SIG-M5 (cell line): ENCODE results near the gene RFX2.
"Not testable (repeated sequence)": the region's sequence is repeated elsewhere in the genome, so short reads cannot be mapped to it uniquely, and the experiment has no call there.

ENCODE experiments used
- DNase-seq: peaks from one replicate; lab custom pipeline; 2025; lab: John Stamatoyannopoulos, UW

The RFX2 gene

DNA sequence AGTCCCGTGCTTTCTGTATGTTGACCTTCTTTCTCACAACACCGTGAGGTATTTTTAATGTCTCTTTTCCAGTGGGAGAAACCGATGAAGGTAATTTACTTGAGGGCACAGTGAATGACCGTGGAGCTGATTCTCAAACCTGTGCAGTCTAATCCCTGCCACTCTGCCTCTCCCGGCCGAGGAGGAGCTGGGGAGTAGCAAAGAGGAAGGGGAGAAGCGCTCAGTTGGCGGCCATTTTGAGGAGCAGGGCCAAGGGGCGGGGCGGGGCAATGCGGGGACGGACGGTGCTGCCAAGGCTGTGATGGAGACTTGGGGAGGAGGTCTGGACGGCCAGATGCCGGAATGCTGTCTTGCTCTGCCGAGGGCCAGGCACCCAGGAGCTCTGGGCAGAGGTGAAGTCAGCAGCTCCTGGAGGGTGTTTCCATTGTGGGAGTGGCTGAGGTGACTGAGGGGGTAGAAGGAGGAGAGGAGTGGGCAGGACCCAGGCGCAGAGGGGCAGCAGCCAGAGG, 120.0 kb downstream of the RFX2 start:
- DNase-seq, result no peak

DNA sequence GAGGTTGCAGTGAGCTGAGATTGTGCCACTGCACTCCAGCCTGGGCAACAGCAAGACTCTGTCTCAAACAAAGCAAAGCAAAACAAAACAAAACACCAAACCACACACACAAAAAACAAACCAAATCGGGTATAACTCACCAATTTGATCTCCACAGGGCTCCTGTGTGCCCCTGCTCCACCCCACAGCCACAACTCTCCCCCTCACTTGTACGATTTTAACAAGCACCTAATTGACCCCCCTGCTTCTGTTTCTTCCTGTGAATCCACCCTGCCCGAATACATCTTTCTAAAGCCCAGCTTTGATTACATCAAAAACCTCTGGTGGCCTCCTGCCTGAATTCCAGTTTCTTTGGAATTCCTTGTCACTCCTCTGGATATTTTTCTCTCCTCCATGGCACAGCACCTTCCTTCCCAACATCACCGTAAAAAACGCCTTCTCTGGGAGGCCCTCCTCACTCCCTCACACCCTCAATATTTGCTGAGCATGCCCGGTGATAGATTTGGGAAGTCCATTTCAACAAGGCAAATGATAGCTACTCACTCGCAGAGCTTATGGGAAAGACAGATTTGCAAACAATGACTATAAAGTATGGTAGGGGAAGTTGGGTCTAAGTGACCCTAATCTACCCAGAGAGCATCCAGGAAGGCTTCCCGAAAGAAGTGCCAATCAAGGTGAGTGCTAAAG, 120.8 kb downstream of the RFX2 start:
- no peak for DNase-seq

DNA sequence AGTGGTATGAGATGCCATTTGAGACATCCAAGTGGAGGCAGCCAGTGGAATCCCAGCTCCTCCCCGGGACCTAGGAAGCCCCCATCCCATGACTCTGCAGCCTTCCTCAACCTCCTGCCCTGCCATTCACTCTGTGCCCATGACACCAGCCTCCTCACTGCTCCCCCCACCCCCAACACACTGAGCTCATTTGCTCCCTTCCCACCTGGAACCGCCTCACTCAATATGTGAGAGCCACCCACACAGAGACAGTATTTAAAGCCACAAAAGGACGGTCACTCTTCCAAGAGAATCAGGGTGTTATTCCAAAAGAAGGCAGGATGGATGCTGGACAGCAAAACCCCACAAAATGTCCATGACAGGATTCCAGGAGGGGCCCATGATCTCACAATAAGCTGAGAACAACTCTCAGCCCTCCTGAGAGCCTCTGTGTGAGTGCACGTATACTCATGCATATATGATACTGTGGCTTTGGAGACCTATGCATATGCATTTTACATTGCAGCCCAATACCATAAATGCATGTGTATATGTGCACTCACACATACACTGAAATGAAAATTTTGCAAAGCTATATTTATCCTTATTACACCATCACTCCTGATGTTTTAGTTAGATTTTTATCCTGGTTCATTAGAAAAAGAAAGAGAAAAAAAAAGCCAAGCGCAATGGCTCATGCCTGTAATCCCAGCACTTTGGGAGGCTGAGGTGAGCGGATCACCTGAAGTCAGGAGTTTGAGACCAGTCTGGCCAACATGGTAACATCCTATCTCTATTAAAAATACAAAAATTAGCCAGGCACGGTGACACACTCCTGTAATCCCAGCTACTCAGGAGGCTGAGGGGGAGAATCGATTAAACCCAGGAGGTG, 121.5 kb downstream of the RFX2 start:
- DNase-seq, result no peak

DNA sequence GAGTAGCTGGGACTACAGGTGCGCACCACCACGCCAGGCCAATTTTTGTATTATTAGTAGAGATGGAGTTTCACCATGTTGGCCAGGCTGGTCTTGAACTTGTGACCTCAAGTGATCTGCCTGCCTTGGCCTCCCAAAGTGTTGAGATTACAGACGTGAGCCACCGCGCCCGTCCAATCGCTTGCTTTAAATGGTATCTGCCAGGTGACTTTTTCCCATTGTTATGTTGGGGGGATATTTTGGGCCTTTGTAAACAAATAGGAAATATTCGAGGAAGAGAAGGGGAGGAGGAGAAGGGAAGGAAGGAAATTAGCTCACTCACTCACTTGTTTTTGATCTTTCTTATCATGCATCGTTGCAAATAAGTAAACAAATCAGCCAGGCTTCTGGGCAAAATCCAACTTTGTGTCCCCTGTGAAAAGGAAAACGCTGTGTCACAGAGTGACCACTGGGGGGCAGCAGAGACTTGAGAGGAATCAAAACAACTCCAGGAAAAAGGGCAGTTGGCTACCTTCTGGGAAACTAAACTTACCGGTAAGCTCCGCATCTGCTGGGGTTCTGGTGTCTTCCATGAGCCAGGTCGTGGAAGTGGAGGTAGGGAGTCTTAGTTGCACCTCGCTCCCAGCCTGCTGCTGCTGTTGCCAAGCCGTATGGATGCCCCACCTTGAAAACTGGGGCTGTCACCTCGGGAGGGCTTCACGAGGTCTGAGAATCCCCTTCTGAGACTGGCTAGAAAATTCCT, 123.1 kb downstream of the RFX2 start:
- peak; percentile 13 for DNase-seq

DNA sequence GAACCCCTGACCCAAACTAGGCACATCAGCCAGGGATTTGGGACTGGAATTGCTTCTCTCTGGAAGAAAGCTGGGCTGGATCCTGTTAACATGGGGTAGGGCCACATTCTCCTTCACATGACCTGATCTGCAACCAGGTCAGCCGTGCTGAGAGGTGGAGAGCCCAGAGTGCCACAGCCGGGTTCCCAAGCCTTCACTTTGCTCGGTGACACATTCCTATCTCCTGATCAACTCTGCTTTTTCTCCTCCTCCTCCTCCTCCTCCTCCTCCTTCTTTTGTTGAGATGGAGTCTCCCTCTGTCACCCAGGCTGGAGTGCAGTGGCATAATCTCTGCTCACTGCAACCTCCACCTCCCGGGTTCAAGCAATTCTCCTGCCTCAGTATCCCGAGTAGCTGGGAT, 124.5 kb downstream of the RFX2 start:
- not testable (repeated sequence) for DNase-seq

DNA sequence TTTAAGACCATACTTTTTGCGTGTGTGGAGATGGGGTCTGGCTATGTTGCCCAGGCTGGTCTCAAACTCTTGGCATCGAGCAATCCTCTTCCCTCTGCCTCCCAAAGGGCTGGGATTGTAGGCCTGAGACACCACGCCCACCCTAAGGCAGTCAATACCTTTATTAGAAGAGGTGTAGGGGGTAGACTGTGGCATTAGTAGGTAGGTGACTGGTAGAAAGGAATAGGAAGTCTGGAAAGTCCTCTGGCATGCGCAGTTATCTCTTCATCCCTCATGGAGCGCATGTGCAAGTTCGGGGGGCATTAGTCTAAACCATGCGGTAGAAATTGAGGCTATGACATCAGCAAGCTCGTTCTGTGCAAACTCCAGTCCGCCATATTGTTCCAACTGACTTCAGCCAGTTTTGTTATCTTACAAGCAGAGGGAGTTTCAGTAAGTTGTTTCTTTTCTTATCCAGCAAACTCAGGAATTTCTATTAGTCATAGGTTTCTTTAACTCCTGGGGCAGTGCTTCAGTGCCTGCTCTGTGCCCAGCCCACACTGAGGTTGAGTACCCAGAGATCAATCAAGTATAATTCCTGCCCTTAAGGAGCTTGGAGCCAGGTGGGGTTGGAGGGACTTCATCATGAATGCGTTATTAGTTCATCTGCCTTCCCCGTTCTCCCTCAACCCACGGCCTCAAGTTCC, 125.1 kb downstream of the RFX2 start:
- DNase-seq, result no peak

DNA sequence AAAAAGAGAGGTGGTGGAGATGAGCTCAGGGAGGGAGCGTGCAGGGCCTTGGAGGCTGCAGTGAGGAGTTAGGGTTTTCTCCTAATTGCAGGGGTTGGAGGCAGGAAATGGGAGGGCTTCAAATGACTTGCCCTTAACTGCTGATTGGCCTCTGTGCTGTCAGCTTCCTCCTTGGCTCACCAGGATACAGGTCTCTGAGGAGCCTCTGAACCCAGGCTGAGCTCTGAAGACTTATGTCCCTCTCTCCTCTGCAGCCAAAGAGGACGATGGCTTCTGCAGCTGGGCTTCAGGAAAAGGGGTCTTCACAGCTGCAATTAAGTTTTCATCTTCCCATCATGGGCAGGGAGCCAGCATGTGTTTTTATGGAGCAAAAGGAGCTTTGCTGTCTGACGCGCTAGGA, 125.7 kb downstream of the RFX2 start:
- no peak for DNase-seq

DNA sequence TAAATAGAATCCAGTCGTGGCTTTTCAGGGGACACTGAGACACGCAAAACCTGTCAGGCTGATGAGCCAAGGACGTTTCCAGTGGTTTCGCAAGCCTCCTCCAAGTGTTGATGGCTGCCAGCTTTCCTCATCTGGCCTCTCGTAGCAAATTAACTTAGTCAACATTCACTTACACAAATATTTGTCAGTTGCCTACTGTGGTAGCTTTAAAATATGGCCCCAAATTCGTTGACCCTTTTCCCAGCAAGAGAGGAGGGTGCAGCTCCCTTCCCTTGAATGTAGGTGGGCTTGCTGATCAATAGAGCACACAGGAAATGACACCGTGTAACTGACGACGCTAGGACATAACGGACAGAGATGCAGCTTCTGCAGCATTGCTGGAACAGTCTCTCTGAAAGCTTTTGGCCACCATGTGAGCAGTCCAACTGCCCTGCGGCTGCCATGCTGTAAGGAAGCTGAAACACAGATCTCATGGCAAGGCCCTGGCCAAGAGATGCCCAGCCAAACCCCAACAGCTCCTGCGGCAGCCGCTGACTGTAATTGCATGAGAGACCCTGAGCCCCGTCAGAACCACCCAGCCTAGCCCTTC, 126.8 kb downstream of the RFX2 start:
- DNase-seq, result no peak

DNA sequence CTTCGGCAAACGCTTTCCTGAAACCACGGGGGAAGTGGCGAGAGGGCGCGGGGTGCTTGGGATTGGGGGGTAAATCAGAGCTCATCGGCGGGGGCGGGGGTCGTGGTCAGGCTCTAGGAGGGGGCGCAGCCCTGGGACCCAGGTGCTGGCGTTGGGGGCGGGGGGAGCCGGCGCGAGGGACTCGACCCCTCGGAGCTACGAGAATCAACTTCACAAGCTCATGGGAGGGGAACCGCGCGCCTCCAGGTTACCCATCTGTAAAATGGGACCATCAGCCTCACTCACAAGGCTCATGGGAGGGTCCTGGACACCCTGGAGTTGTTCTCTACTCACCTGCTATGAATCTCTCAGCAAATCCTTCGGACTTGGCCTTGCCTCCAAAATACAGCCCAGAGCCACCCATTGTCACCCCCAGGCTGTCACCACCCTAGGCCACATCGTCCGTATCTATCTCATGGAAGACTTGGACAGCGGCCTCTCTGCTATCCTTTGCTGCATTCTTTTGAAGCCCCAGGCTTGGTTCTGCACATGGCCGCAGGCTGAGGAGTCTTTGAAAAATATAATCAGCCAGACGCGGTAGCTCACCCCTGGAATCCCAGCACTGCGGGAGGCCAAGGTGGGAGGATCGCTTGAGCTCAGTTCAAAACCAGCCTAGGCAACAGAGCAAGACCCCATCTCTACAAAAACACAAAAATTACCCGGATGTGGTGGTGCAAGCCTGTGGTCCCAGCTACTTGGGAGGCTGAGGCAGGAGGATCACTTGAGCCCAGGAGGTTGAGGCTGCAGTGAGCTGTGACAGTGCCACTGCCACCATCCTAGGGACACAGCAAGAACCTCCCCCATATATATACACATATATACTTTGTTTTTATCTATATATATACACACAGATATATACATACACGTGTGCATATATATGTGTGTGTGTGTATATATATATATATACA, 131.4 kb downstream of the RFX2 start:
- no peak for DNase-seq

DNA sequence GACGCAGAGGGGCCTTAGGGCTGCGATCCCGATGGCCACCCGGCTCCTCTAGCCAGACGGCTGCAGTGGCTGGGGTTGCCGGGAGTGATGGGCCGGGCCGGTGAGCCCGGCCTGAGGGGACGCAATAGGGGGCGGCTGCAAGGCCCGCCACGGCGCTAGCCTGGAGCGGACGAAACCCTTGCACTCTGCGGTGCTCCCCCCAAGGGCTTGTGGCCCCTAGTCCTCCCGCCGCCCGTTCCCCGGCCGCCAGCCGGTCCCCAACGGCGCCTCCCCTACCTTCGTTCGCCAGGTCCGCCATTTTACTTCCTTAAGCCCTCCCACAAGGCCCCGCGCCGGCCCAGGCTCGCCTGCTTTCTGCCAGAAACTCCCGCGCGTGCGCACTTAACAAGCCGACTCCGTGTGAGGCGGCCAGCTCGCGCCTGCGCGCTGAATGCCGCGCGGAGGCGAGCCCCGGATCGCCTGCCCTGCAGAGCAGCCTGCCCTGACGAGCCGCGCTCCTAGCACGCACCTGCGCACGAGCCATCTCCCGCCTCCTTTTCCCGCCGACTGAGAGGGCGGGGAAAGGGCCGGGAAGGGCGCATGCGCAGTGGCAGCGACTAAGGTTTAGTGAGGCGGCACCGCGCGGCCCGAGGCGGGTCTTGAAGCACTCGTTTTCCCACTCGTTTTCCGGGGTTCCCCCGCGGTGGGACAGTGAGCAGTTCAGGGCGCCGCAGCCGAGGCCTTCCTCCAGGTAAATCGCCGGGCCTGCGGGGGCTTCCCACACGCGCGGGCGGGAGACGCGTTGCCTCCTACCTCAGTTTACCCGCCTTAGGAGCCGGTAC, 132.3 kb downstream of the RFX2 start, which contains the start of gene RANBP3:
TSS of gene RANBP3 (minus strand) at position 356 of the 821 bp plus-strand sequence. CDS start at position 298, 58 bp downstream.
- DNase-seq, result peak; percentile 89

DNA sequence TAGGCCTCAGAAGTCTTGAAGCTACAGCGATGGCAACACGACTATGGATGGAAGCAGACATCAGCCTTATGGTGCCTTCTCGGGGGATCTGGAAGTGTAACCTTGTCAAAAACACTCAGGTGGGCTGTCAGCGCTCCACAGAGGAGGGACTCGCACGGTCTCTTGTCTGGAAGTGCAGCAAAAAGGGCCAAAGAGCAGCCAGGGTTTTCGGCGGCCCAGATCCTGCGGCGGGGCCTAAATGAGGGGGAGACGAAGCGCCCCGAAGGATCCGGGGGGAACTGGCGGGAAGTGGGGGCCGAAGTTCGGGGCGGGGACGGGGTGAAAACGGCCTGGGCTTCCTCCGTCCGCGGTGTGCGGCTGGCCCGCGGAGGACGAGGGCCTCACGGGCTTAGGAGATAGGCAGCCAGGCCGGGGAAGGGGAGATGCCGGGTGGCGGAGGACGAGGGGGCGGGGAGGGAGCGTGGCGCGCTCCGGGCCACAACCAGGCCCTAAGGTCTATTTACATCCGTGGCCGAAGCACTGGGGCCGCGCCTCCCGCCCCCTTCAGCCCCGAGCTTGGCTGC, 133.0 kb downstream of the RFX2 start:
- DNase-seq, result no peak

DNA sequence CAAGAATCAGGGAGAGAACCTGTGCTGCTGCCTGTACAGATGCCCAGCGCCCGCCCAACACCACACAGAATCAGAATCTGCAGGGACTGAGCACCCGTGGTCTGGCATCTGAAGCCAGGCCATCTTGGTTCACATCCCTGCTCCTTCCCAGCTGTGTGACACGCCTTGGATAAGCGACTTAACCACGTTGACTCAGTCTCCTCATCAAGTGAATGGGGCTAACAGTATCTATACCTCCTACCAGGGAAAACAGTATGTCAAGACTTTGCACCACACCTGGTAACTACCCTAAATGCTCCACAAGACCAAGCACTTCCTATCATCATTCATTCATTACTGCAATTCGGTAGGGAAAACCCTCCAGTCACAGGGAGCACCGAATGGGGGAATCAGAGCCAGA, 133.5 kb downstream of the RFX2 start:
- DNase-seq, result no peak

DNA sequence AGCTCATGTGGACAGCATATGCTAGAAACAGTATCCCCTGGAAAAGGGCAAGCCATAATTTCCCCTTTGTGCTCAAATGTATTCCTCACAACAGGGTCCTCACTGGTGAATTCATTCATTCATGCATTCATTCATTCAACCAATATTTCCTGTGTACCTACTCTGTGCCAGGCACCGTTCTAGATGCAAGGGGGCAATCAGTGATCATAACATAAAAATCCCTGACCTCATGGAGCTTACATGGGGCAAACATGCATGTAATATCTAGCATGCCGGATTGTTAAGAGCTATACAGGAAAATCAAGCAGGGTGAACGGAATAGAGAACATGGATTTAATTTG, 134.9 kb downstream of the RFX2 start:
- no peak for DNase-seq

DNA sequence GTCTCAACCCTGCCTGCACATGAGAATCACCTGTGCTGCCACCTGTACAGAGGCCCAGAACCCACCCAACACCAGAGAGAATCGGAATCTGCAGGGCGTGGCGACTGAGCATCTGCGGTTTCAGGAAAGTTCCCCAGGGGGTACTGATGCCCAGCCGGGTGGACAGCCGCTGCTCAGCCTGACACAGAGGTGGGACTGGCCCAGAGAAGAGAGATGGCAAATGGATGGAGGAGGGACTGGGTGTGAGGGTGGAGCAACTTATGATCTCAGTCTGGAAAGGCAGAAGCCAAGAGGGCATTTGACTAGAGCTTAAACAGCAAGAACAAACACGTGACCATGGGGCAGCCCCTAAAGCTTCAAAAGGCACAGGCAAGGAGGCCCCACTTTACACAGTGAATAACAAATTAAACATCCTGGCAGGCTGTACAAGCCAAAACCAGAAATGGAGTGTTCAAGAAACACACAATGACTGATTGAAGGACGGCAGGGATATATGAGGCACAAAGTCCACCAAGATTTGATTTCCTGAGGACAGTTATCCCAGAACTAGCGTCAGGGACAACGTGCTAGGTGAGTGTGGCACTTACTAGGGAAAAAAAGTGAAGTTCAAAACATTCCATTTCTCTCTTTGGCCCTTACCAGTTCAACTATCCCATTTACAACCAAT, 135.4 kb downstream of the RFX2 start:
- no peak for DNase-seq

DNA sequence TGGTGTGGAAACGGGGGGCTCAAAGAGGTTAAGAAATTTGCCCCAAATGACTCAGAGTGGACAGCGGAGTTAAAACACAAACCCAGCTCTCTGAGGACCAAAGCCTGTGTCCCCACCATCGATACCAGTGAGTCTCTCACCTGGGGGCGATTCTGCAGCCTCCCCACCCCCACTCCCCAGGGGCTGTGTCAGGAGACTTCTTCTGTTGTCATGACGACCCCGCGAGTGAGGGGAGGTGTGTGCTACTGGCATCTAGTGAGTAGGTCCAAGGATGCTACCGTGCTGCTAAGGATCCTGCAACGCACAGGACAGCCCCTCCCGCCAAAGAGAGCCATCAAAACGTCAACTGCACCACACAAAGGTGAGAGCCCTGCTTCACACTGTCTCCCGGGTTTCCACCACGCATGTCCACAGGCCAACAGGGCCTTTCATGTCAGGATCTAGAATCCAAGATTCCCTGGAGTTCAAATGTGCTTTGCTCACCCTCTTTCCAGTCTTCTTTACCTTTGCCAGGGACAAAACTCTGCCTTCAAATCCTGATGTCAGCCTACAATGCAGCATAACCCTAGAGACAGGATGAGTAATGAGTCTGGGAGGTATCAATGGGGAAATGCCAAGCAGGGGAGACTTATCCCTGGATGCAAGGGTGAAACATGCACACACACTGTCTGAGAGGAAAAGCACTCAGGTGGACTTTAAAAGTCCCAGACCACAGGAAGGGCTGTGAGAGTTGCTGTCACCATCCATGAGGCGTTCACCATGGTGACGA, 136.2 kb downstream of the RFX2 start:
- no peak for DNase-seq

DNA sequence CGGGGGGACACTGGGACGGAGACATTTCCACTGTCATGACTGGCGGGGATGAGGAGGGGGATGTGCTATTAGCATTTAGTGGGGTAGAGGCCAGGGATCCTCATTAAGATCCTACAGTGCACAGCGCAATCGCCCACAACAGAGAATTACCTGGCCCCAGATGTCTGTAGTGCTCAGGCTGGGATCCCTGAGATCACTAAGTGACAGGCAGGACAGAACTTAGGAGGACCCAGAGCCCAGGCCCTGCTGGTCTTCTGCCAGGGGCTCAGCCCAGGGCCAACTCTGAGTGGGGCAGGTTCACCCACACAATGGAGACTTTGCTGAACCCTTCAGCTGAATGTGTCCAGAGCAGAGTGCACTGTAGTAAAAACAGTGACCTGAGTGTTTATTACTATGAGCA, 136.9 kb downstream of the RFX2 start:
- no peak for DNase-seq

DNA sequence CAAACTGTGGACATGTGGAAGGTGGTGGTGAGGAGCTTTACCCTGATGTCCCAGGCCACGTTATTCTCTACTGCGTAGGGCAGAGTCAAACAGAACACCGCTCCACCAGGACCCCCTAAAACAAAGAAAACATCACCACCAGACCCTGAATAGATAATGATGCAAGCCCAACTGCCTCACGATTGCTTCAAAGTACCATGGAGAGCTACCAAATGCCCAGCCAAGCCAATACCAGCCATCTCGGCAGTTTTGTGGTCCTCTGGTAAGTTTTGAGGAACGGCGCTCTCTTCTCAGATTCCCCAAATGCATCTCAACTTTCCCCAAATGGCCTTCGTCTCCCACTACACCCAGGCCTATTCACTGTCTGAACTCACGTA, 138.0 kb downstream of the RFX2 start:
- DNase-seq, result no peak
